HG03159 (cell line): ENCODE measurements around the gene ANKRD50.
A peak's percentile ranks its signal among the peaks of the same experiment; 100 is the strongest.

Experiments used
- ATAC-seq: cut with Tn5 transposase; IDR thresholded peaks from one replicate; pipeline ENCODE4 v1.9.1; 2021; ENCODE audit warnings: mild to moderate bottlenecking, moderate library complexity; ENCODE audit not compliant: unreplicated experiment

Gene ANKRD50, protein sequence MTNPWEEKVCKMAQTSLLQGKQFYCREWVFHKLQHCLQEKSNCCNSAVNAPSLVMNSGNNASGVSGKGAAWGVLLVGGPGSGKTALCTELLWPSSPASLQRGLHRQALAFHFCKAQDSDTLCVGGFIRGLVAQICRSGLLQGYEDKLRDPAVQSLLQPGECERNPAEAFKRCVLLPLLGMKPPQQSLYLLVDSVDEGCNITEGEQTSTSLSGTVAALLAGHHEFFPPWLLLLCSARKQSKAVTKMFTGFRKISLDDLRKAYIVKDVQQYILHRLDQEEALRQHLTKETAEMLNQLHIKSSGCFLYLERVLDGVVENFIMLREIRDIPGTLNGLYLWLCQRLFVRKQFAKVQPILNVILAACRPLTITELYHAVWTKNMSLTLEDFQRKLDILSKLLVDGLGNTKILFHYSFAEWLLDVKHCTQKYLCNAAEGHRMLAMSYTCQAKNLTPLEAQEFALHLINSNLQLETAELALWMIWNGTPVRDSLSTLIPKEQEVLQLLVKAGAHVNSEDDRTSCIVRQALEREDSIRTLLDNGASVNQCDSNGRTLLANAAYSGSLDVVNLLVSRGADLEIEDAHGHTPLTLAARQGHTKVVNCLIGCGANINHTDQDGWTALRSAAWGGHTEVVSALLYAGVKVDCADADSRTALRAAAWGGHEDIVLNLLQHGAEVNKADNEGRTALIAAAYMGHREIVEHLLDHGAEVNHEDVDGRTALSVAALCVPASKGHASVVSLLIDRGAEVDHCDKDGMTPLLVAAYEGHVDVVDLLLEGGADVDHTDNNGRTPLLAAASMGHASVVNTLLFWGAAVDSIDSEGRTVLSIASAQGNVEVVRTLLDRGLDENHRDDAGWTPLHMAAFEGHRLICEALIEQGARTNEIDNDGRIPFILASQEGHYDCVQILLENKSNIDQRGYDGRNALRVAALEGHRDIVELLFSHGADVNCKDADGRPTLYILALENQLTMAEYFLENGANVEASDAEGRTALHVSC (N-terminal part only)

GRCh38 chr4:124712372-124713184 is at the start of gene ANKRD50:
Gene ANKRD50 (minus strand): TSS chr4:124712732. CDS start chr4:124710511, 2,221 bp downstream.
- ATAC-seq = peak; percentile 75

DNA sequence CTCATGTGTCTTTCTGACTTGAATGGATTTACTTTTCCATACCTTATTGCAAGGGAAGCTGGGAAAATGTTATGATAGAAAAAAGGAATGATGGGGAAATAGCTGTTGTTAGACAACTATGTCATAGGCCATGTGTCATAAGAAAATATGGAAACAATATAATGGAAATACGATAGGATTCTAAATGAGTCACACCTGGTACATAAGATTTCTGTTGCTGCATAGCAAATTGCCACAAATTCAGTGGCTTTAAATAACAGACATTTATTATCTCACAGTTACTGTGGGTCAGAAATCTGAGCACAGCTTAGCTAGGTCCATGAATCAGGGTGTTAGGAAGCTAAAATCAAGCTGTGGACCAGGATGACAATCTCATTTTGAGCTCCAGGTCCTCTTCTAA is 44.6 kb upstream of the ANKRD50 start:
- ATAC-seq = no peak

DNA sequence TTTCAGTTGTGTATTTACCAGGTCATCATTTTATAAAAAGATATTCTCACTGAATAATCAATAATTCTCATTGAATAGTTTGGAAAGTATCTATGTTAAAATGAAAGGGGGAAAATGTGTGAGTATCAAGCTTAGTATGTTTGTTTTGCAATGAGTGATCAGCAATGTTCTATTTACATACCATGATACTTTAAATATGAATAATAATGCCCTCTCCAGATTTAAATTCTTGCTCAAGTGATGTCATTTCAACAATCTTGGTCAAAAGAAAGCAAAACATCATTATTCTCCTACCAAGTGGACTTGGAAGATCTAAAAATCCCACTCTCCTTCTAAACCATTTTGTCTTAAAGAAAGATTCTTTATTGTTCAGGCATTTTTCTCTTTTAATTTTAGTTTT is 42.1 kb upstream of the ANKRD50 start:
- ATAC-seq = no peak

GRCh38 chr4:124753941-124754581 is 41.5 kb upstream of the ANKRD50 start:
- no peak for ATAC-seq

DNA sequence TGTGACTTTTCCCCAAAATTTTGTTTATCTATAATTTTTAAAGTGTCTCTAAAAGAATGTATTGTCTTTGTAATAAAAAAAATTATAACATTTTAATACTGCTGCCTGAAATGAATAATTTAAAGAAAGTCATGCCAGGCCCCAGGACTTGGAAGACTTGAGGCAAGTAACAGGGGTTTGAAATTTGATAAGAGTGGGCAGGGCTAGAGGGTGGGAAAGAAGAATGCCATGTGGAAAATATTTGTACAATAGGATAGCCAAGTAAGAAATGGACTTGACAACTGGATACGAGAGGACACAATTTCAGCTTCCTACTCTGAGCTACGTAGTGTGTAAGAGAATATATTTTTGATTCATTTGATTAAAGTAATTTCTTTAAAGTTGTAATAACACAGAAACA is 36.9 kb upstream of the ANKRD50 start:
- ATAC-seq = no peak

GRCh38 chr4:124748965-124749364 is 36.4 kb upstream of the ANKRD50 start:
- no peak for ATAC-seq

- no peak for ATAC-seq
Measured at GRCh38 chr4:124745985-124746801, 33.7 kb upstream of the ANKRD50 start.

DNA sequence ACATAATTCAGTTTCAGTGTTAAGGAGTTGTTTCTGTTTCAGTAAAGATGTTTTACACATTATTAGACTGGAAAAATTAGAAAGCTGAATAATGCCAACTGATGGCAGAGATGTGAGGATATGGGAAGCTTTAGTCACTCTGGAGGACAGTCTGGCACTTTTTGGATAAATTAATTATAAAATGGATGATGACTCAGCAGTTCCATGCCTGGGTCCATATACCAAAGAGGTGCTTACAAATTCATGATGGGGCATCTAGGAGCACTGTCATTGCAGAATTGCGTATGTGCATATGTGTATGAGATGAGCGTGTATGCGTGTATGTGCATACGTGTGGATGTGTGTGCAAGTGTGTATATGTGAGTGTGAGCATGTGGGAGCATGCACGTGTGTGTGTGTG is 31.2 kb upstream of the ANKRD50 start:
- ATAC-seq = no peak

- ATAC-seq = no peak
Measured at GRCh38 chr4:124740501-124740900, 28.0 kb upstream of the ANKRD50 start.

GRCh38 chr4:124738994-124739393 is 26.5 kb upstream of the ANKRD50 start:
- ATAC-seq = no peak

GRCh38 chr4:124737619-124738018 is 25.1 kb upstream of the ANKRD50 start:
- no peak for ATAC-seq

- no peak for ATAC-seq
Measured at GRCh38 chr4:124736526-124736925, 24.0 kb upstream of the ANKRD50 start.

GRCh38 chr4:124727331-124727890 is 14.9 kb upstream of the ANKRD50 start:
- no peak for ATAC-seq

DNA sequence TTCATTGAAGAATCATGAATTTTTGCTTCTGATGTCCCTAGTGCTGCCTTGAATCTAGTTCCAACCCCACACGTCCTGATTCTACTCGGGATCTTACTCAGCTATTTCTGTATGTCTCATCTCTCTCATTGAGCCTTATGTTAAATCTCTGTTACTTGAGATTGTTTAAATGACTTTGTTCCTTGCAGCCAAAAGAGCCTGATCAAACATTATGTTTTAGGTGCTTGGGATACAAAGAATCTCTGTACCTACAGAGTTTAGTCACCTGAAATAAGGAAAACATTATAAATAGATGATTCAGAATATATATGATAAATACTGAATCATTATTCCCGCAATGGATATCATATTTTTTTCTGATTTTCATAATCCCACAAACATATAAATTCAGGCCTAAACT is 13.7 kb upstream of the ANKRD50 start:
- ATAC-seq = no peak

DNA sequence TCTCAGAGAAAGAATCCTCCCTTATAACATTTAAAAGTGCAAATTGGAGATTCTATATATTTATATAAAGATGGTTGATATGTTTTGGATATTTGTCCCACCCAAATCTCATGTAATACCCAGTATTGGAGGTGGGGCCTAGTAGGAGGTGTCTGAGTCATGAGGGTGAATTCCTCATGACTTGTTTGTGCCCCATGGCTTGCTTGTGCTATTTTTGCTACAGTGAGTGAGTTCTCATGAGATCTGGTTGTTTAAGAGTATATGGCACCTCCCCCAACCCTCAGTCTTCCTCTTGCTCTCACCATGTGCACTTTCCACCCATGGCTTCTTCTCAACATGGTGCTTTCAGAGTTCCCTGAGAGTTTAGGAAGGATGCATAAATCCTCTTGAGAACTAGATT is 9.5 kb upstream of the ANKRD50 start:
- ATAC-seq = no peak

- ATAC-seq = no peak
Measured at GRCh38 chr4:124717101-124717500, 4.6 kb upstream of the ANKRD50 start.

DNA sequence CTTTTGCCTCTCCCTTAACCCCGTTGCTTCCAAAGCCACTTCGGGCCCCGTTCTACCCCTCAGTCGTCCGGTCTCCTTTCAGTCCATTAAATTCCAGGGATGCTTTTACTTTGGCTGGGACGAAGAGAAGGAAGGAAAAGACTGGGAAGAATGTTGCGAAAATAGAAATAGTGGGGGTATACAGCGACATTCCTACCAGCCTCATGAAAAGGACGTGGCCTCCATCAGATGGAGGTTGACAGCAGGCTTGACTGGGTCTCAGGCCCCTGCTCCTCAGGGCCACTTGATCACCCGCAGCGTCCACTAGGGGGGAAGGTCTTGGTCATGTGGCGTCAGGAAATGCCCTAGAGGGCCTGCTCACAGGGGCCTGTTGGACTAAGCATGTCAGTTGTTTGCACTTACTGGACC is 657 bp upstream of the ANKRD50 start:
- peak; percentile 39 for ATAC-seq

DNA sequence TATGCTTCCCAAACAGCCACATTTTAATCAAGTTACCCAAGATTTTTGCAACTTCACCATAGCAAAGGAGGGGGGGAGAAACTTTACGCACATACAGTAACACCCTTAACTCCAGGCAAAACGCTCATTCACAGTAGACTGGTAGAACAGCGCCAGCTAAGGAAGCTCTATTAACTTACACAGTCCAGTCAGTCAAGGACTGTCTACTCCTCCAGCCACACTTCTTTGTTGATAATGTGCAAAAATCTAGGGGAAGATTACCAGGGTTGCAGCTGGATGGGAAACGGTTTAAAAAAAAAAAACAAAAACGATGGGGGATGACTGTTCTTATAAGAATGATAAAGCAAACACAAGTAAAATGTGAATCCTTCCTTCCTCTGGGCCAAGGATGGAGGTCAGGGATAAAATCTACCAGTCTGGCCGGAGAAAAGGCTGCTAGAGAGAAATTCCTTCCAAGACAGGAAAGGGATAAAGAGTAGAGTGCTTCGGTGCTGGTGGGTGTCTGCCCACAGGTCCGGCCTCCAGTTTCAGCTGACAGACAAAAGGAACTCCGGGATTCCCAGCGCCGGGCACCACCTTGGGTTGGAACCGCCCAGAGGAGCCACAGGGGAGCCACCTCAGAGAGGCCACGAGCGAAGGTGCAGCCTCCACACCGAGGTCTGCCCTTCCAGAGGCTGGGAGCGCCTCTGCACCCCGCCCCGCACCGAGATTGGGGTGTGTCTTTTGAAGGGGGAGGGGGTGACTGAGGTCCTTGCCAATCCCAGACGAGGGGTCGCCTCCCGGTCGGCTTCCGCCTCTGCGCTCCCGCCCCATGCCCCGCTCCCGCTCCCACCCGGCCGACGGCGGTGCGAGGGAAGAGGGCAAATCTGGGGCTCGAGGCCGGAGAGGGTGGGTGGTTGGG is 811 bp downstream of the ANKRD50 start:
- ATAC-seq = peak; percentile 20
